Esophagus mucosa (tissue), 1 donor: ENCODE results near the gene ULK3. TPM values are rescaled to one million over a fixed set of nuclear protein-coding genes. Genes with fewer than 3 reads are reported as not detected.
A peak's percentile ranks its signal among the peaks of the same experiment; 100 is the strongest.

Experiments
- ATAC-seq: fragments of 200-7000 bp; cut with Tn5 transposase; one replicate; pipeline ENCODE4 v1.9.1; 2020
- total RNA-seq: library from RNA; stranded (reverse); gene quantifications from one replicate; pipeline ENCODE4 v1.2.4, GENCODE V29; 2023
- donor health status: DM: yes; HTN: yes; CAD: no.

ULK3 gene
- total RNA-seq, 1 donor from 2014 or later: 43.3 TPM

GRCh38 chr15:74821091-74821789, 21.7 kb downstream of the ULK3 start:
- peak; percentile 4 for ATAC-seq

GRCh38 chr15:74820056-74820455, 22.9 kb downstream of the ULK3 start:
- ATAC-seq: no peak

GRCh38 chr15:74817370-74817737, 25.6 kb downstream of the ULK3 start:
- ATAC-seq: peak; percentile 76

- no peak for ATAC-seq
These were observed 26.2 kb downstream of the ULK3 start for GRCh38 chr15:74816624-74817369.

- ATAC-seq: no peak
These were observed 27.0 kb downstream of the ULK3 start for GRCh38 chr15:74815961-74816360.

GRCh38 chr15:74815121-74815934, 27.6 kb downstream of the ULK3 start:
- ATAC-seq: no peak

- ATAC-seq: no peak
These were observed 30.4 kb downstream of the ULK3 start, which contains the start of gene LMAN1L for GRCh38 chr15:74812533-74812932. TSS of gene LMAN1L (plus strand) at chr15:74812835. CDS start at chr15:74812855, 20 bp downstream.

- ATAC-seq: no peak
These were observed 33.0 kb downstream of the ULK3 start for GRCh38 chr15:74809956-74810355.

- no peak for ATAC-seq
These were observed 33.7 kb downstream of the ULK3 start for GRCh38 chr15:74809242-74809641.

GRCh38 chr15:74808840-74809229, 34.1 kb downstream of the ULK3 start:
- peak; percentile 28 for ATAC-seq

- peak; percentile 63 for ATAC-seq
These were observed 34.7 kb downstream of the ULK3 start for GRCh38 chr15:74808078-74808839.

GRCh38 chr15:74807282-74807681, 35.7 kb downstream of the ULK3 start:
- ATAC-seq: peak; percentile 9

GRCh38 chr15:74804935-74805334, 38.0 kb downstream of the ULK3 start:
- ATAC-seq: no peak

GRCh38 chr15:74802862-74803447, 40.0 kb downstream of the ULK3 start:
- no peak for ATAC-seq

- ATAC-seq: no peak
These were observed 40.7 kb downstream of the ULK3 start for GRCh38 chr15:74802290-74802689.

- no peak for ATAC-seq
These were observed 41.5 kb downstream of the ULK3 start for GRCh38 chr15:74801311-74801997.

GRCh38 chr15:74800559-74801094, 42.3 kb downstream of the ULK3 start:
- no peak for ATAC-seq

- ATAC-seq: peak; percentile 92
These were observed 42.9 kb downstream of the ULK3 start for GRCh38 chr15:74799856-74800558.

GRCh38 chr15:74799255-74799855, 43.6 kb downstream of the ULK3 start:
- ATAC-seq: peak; percentile 4
